GM12873 (cell line): ENCODE results near the gene SLC22A2.

ENCODE experiments used
- CTCF ChIP-seq: IDR thresholded peaks from 2 replicates; pipeline ENCODE4 v1.5.1; 2012; ENCODE audit warnings: low read depth, mild to moderate bottlenecking, moderate library complexity, low read length, control low read depth; ENCODE audit not compliant: insufficient read depth; ENCODE audit errors: missing control alignments

SLC22A2 gene

GRCh38 chr6:160202411-160202810 is 56.2 kb downstream of the SLC22A2 start:
- no peak for TF ChIP-seq CTCF

GRCh38 chr6:160201061-160201460 is 57.6 kb downstream of the SLC22A2 start:
- no peak for TF ChIP-seq CTCF

GRCh38 chr6:160198606-160199211 is 59.9 kb downstream of the SLC22A2 start:
- TF ChIP-seq CTCF, result no peak

- TF ChIP-seq CTCF, result no peak
These were observed 61.0 kb downstream of the SLC22A2 start for GRCh38 chr6:160197662-160198061.

- no peak for TF ChIP-seq CTCF
These were observed 63.8 kb downstream of the SLC22A2 start for GRCh38 chr6:160194808-160195207.

- no peak for TF ChIP-seq CTCF
These were observed 65.8 kb downstream of the SLC22A2 start for GRCh38 chr6:160192840-160193239.

- TF ChIP-seq CTCF, result no peak
These were observed 67.6 kb downstream of the SLC22A2 start for GRCh38 chr6:160190973-160191372.

- TF ChIP-seq CTCF, result no peak
These were observed 68.5 kb downstream of the SLC22A2 start for GRCh38 chr6:160190081-160190480.
